Amniotic epithelial cell (primary cell): ENCODE data around the gene PRMT7.
A peak's percentile ranks its signal among the peaks of the same experiment; 100 is the strongest.
"Not testable (repeated sequence)": the region's sequence is repeated elsewhere in the genome, so short reads cannot be mapped to it uniquely, and the experiment has no call there.

Source experiments
- DNase-seq: peaks from one replicate; pipeline ENCODE4 v3.0.0-alpha.2; 2010; ENCODE audit warnings: low read depth

Gene PRMT7

GRCh38 chr16:68283801-68284598 lies 26.8 kb upstream of the PRMT7 start:
- DNase-seq = no peak

GRCh38 chr16:68284847-68285246 lies 26.0 kb upstream of the PRMT7 start:
- no peak for DNase-seq

GRCh38 chr16:68285683-68286082 lies 25.1 kb upstream of the PRMT7 start:
- no peak for DNase-seq

- no peak for DNase-seq
These were observed 24.4 kb upstream of the PRMT7 start for GRCh38 chr16:68286153-68287074.

GRCh38 chr16:68287276-68288251 lies 23.3 kb upstream of the PRMT7 start:
- DNase-seq = peak; percentile 73

GRCh38 chr16:68288252-68288650 lies 22.6 kb upstream of the PRMT7 start:
- DNase-seq = no peak

GRCh38 chr16:68288796-68289195 lies 22.0 kb upstream of the PRMT7 start:
- not testable (repeated sequence) for DNase-seq

GRCh38 chr16:68289202-68289601 lies 21.6 kb upstream of the PRMT7 start:
- no peak for DNase-seq

GRCh38 chr16:68289621-68290329 lies 21.0 kb upstream of the PRMT7 start:
- no peak for DNase-seq

GRCh38 chr16:68290450-68290849 lies 20.4 kb upstream of the PRMT7 start:
- no peak for DNase-seq

GRCh38 chr16:68291227-68291626 lies 19.6 kb upstream of the PRMT7 start:
- peak; percentile 31 for DNase-seq

GRCh38 chr16:68292425-68292824 lies 18.4 kb upstream of the PRMT7 start:
- DNase-seq = no peak

GRCh38 chr16:68296291-68296690 lies 14.5 kb upstream of the PRMT7 start:
- DNase-seq = no peak

GRCh38 chr16:68296693-68297092 lies 14.1 kb upstream of the PRMT7 start:
- DNase-seq = no peak

GRCh38 chr16:68297908-68298307 lies 12.9 kb upstream of the PRMT7 start:
- DNase-seq = no peak

- no peak for DNase-seq
These were observed 12.5 kb upstream of the PRMT7 start for GRCh38 chr16:68298312-68298711.

- DNase-seq = peak; percentile 89
These were observed 11.8 kb upstream of the PRMT7 start for GRCh38 chr16:68298907-68299561.

GRCh38 chr16:68299571-68300453 lies 11.0 kb upstream of the PRMT7 start:
- no peak for DNase-seq

- peak; percentile 59 for DNase-seq
These were observed 9.9 kb upstream of the PRMT7 start for GRCh38 chr16:68300734-68301459.
